ENCODE results near the gene OR56A5.

The OR56A5 gene

GRCh38 chr11:5923794-5924193 lies 44.5 kb downstream of the OR56A5 start:
- H3K4me3 ChIP-seq (ENCODE audit: low read length): no peak overlapping the region
- TF ChIP-seq, protein P1, sequence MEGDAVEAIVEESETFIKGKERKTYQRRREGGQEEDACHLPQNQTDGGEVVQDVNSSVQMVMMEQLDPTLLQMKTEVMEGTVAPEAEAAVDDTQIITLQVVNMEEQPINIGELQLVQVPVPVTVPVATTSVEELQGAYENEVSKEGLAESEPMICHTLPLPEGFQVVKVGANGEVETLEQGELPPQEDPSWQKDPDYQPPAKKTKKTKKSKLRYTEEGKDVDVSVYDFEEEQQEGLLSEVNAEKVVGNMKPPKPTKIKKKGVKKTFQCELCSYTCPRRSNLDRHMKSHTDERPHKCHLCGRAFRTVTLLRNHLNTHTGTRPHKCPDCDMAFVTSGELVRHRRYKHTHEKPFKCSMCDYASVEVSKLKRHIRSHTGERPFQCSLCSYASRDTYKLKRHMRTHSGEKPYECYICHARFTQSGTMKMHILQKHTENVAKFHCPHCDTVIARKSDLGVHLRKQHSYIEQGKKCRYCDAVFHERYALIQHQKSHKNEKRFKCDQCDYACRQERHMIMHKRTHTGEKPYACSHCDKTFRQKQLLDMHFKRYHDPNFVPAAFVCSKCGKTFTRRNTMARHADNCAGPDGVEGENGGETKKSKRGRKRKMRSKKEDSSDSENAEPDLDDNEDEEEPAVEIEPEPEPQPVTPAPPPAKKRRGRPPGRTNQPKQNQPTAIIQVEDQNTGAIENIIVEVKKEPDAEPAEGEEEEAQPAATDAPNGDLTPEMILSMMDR (conservative IDR thresholded peaks at IDR 0.05; ENCODE audit: low read length): no peak
- no peak for DNase-seq (ENCODE audit: low read depth)

DNA sequence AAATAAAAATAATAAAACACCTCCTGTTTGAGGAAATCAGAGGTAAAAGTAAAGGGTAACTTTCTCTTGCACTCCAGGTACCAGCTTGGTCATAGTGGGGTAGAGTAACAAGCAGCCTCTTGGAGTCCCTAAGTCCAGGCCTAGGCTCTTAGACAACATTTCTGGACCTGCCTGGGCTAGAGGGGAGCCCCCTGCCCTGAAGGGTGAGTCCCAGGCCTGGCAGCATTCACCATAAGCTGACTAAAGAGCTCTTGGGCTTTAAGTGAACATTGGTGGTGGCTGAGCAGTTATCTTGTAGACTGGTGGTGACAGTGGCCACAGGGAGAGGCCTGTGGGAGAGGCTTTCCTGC lies 44.9 kb downstream of the OR56A5 start:
- TF ChIP-seq, protein P1 (conservative IDR thresholded peaks at IDR 0.05; ENCODE audit: low read length): no peak
- H3K4me3 ChIP-seq (ENCODE audit: low read length): no peak overlapping the region
- DNase-seq (ENCODE audit: low read depth): no peak

DNA sequence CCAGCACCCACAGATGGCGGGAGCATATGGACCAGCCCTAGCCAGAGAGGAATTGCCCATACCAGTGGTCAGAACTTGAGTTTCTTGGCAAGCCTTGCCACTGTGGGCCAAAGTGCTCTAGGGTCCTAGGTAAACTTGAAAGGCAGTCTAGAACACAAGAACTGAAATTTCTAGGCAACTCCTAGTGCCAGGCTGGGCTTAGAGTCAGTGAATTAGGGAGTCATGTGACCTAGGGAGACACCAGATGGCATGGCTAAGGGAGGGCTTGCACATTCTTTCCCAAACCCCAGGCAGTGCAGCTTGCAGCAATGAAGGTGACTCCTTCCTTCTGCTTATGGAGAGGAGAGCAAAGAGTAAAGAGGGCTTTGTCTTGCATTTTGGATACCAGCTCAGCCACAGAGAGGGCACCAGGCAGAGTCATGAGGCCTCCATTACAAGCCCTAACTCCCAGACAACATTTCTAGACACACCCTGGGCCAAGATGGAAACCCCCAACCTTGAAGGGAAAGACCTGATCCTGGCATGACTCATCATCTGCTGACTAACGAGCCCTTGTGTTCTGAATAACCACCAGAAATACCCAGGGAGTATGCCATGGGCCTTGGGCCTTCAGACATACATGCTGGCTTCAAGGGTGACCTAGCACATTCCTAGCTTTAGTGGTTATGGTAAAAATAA lies 45.4 kb downstream of the OR56A5 start:
- TF ChIP-seq, protein P1 (conservative IDR thresholded peaks at IDR 0.05; ENCODE audit: low read length): no peak
- no peak overlapping the region for H3K4me3 ChIP-seq (ENCODE audit: low read length)
- no peak for DNase-seq (ENCODE audit: low read depth)

Measured in AG10803 (cell line).